HepG2 (cell line): Measurements from ENCODE around the gene VSIR.

Experiments
- ASH2L ChIP-seq: fragments of 300-600, 200-600 bp; sonication (generic); IDR thresholded peaks from 2 replicates; pipeline ENCODE4 v1.7.0; 2017; ENCODE audit warnings: low read depth, mild to moderate bottlenecking, moderate library complexity, mixed read lengths, low read length; ENCODE audit not compliant: insufficient read length
- CREB1 ChIP-seq, 2 experiments: fragments of 450-650 bp in 1 of 2; IDR thresholded peaks; 2 replicates each; pipeline ENCODE4 v1.6.1; 2016 to 2017; ENCODE audit warnings: control low read depth in 1 of 2, mild to moderate bottlenecking in 1 of 2, missing compliant biosample characterization in 1 of 2, missing genetic modification characterization in 1 of 2
- EZH2 ChIP-seq: conservative IDR thresholded peaks from 2 replicates; pipeline ENCODE4 v1.6.1; 2012; ENCODE audit warnings: mild to moderate bottlenecking, low read depth, low read length, moderate library complexity
- FOXA1 ChIP-seq, 2 experiments: fragments of 450-650 bp in 1 of 2; sonication (generic) in 1 of 2; formaldehyde crosslinking in 1 of 2; IDR thresholded peaks; 2 replicates each; pipeline versions ENCODE4 v1.4.0 to v1.6.1; 2016 to 2020; ENCODE audit warnings: missing genetic modification reagents in 1 of 2
- NFATC3 ChIP-seq: sonication (generic); formaldehyde crosslinking; IDR thresholded peaks from 2 replicates; pipeline ENCODE4 v1.5.1; 2020; ENCODE audit warnings: mild to moderate bottlenecking, missing genetic modification reagents
- NFE2L1 ChIP-seq: sonication (generic); formaldehyde crosslinking; IDR thresholded peaks from 2 replicates; pipeline ENCODE4 v1.4.0; 2020; ENCODE audit warnings: missing genetic modification reagents, mild to moderate bottlenecking, borderline replicate concordance
- POLR2A ChIP-seq, 2 experiments: IDR thresholded peaks; 2 replicates each; pipeline ENCODE4 v1.6.1; 2011; ENCODE audit warnings: low read depth in 2 of 2, low read length in 2 of 2, mild to moderate bottlenecking in 1 of 2, moderate library complexity in 1 of 2; ENCODE audit not compliant: insufficient read depth in 1 of 2
- POLR2AphosphoS5 ChIP-seq: IDR thresholded peaks from 2 replicates; pipeline ENCODE4 v1.6.1; 2012; ENCODE audit warnings: low read depth, low read length
- SUZ12 ChIP-seq: fragments of 150-350 bp; IDR thresholded peaks from 2 replicates; pipeline ENCODE4 v1.6.1; 2014; ENCODE audit warnings: low read depth, low read length
- TAF15 ChIP-seq: fragments of 200-400 bp; formaldehyde crosslinking; IDR thresholded peaks from one replicate; pipeline ENCODE4 v1.6.1; 2018; ENCODE audit warnings: mild to moderate bottlenecking, low read depth, low read length; ENCODE audit not compliant: poor library complexity, severe bottlenecking
- ZNF747 ChIP-seq: sonication (generic); formaldehyde crosslinking; IDR thresholded peaks from 2 replicates; pipeline ENCODE4 v1.8.1; 2023; ENCODE audit warnings: missing genetic modification reagents, mild to moderate bottlenecking, borderline replicate concordance
- TF ChIP-seq, protein P1 (sequence below): sonication (generic); formaldehyde crosslinking; IDR thresholded peaks from 2 replicates; pipeline ENCODE4 v1.8.0; 2022; ENCODE audit warnings: mild to moderate bottlenecking, missing genetic modification reagents
- TF ChIP-seq, protein P2 (sequence below): sonication (generic); formaldehyde crosslinking; IDR thresholded peaks from 2 replicates; pipeline ENCODE4 v1.4.0; 2020; ENCODE audit warnings: missing genetic modification reagents, borderline replicate concordance
- TF ChIP-seq, protein P3 (sequence below): sonication (generic); formaldehyde crosslinking; IDR thresholded peaks from 2 replicates; pipeline ENCODE4 v1.4.0; 2020; ENCODE audit warnings: missing genetic modification reagents

DNA sequence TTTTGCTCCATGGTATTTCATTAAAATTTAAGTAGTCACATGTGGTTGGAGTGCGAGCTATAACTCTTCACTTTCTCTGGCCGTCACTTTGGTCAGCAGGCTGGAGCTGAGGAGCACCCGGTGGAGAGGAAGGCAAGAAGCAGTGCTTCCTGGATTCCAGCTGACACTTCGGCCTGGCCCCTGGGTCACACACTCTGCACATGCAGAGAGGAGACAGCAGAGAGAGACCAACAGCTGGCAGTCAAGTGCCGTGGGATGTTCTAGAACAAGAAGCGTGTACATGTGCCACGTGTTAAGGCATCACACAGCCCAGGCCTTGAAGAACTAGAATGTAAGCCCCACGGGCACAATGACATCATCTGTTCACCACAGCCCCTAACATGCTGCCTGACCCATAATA is 47.6 kb upstream of the VSIR start:
- no peak for TF ChIP-seq CREB1 (IDR thresholded peaks at IDR 0.05)
- TF ChIP-seq CREB1 (CRISPR knock-in tag; IDR thresholded peaks at IDR 0.05), result no peak
- no peak for TF ChIP-seq POLR2A (IDR thresholded peaks at IDR 0.05; ENCODE audit: insufficient read depth in 1 of 2, low read depth in 2 of 2, low read length in 2 of 2)
- TF ChIP-seq, protein P1, sequence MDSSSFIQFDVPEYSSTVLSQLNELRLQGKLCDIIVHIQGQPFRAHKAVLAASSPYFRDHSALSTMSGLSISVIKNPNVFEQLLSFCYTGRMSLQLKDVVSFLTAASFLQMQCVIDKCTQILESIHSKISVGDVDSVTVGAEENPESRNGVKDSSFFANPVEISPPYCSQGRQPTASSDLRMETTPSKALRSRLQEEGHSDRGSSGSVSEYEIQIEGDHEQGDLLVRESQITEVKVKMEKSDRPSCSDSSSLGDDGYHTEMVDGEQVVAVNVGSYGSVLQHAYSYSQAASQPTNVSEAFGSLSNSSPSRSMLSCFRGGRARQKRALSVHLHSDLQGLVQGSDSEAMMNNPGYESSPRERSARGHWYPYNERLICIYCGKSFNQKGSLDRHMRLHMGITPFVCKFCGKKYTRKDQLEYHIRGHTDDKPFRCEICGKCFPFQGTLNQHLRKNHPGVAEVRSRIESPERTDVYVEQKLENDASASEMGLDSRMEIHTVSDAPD, result no peak
- TF ChIP-seq, protein P2, sequence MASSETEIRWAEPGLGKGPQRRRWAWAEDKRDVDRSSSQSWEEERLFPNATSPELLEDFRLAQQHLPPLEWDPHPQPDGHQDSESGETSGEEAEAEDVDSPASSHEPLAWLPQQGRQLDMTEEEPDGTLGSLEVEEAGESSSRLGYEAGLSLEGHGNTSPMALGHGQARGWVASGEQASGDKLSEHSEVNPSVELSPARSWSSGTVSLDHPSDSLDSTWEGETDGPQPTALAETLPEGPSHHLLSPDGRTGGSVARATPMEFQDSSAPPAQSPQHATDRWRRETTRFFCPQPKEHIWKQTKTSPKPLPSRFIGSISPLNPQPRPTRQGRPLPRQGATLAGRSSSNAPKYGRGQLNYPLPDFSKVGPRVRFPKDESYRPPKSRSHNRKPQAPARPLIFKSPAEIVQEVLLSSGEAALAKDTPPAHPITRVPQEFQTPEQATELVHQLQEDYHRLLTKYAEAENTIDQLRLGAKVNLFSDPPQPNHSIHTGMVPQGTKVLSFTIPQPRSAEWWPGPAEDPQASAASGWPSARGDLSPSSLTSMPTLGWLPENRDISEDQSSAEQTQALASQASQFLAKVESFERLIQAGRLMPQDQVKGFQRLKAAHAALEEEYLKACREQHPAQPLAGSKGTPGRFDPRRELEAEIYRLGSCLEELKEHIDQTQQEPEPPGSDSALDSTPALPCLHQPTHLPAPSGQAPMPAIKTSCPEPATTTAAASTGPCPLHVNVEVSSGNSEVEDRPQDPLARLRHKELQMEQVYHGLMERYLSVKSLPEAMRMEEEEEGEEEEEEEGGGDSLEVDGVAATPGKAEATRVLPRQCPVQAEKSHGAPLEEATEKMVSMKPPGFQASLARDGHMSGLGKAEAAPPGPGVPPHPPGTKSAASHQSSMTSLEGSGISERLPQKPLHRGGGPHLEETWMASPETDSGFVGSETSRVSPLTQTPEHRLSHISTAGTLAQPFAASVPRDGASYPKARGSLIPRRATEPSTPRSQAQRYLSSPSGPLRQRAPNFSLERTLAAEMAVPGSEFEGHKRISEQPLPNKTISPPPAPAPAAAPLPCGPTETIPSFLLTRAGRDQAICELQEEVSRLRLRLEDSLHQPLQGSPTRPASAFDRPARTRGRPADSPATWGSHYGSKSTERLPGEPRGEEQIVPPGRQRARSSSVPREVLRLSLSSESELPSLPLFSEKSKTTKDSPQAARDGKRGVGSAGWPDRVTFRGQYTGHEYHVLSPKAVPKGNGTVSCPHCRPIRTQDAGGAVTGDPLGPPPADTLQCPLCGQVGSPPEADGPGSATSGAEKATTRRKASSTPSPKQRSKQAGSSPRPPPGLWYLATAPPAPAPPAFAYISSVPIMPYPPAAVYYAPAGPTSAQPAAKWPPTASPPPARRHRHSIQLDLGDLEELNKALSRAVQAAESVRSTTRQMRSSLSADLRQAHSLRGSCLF (CRISPR knock-in tag), result no peak
- TF ChIP-seq, protein P3, sequence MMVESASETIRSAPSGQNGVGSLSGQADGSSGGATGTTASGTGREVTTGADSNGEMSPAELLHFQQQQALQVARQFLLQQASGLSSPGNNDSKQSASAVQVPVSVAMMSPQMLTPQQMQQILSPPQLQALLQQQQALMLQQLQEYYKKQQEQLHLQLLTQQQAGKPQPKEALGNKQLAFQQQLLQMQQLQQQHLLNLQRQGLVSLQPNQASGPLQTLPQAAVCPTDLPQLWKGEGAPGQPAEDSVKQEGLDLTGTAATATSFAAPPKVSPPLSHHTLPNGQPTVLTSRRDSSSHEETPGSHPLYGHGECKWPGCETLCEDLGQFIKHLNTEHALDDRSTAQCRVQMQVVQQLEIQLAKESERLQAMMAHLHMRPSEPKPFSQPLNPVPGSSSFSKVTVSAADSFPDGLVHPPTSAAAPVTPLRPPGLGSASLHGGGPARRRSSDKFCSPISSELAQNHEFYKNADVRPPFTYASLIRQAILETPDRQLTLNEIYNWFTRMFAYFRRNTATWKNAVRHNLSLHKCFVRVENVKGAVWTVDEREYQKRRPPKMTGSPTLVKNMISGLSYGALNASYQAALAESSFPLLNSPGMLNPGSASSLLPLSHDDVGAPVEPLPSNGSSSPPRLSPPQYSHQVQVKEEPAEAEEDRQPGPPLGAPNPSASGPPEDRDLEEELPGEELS (CRISPR knock-in tag), result no peak
- TF ChIP-seq SUZ12, result no peak
- TF ChIP-seq FOXA1 (IDR thresholded peaks at IDR 0.05), result no peak
- TF ChIP-seq FOXA1 (CRISPR knock-in tag; IDR thresholded peaks at IDR 0.05), result no peak
- TF ChIP-seq EZH2, result no peak
- TF ChIP-seq POLR2AphosphoS5, result no peak
- TF ChIP-seq NFE2L1 (CRISPR knock-in tag), result no peak
- TF ChIP-seq NFATC3 (CRISPR knock-in tag), result no peak
- no peak for TF ChIP-seq TAF15
- no peak for TF ChIP-seq ZNF747
- TF ChIP-seq ASH2L, result no peak
